ENCODE measurements around the gene KIAA1755.

KIAA1755 gene

DNA sequence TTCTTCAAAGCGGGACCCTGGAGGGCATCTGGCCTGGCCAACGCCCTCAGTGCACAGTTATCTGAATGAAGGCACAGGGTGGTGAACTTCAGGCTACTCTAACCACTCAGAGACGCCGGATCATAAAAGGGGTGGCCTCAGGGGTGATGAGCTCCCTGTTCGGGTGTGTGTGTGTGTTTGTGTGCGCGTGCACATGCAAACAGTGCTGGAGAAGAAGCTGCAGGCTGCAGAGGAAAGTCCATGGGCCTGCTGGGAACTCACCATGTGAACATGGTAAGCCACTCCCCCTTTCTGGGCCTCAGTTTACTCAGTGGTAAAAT lies 42.0 kb downstream of the KIAA1755 start:
- no peak overlapping the region for H3K27ac ChIP-seq
- no peaks in the 10 kb centered on the region for H3K9me3 ChIP-seq (ENCODE audit: control insufficient read depth, low read length)
- H3K79me2 ChIP-seq = no peaks in the 10 kb centered on the region
- H2AFZ ChIP-seq = no peak overlapping the region
- no peaks in the 10 kb centered on the region for H3K4me1 ChIP-seq
- H3K27me3 ChIP-seq (ENCODE audit: control insufficient read depth, insufficient read depth, low read length) = no peaks in the 10 kb centered on the region
- H3K4me3 ChIP-seq (ENCODE audit: low read depth, low read length) = no peak overlapping the region
- TF ChIP-seq, protein P1, sequence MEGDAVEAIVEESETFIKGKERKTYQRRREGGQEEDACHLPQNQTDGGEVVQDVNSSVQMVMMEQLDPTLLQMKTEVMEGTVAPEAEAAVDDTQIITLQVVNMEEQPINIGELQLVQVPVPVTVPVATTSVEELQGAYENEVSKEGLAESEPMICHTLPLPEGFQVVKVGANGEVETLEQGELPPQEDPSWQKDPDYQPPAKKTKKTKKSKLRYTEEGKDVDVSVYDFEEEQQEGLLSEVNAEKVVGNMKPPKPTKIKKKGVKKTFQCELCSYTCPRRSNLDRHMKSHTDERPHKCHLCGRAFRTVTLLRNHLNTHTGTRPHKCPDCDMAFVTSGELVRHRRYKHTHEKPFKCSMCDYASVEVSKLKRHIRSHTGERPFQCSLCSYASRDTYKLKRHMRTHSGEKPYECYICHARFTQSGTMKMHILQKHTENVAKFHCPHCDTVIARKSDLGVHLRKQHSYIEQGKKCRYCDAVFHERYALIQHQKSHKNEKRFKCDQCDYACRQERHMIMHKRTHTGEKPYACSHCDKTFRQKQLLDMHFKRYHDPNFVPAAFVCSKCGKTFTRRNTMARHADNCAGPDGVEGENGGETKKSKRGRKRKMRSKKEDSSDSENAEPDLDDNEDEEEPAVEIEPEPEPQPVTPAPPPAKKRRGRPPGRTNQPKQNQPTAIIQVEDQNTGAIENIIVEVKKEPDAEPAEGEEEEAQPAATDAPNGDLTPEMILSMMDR (IDR thresholded peaks at IDR 0.05) = no peak
- H3K36me3 ChIP-seq (ENCODE audit: control insufficient read depth, insufficient read depth, low read length) = no peaks in the 10 kb centered on the region
- H3K9ac ChIP-seq = no peak overlapping the region
- no peak overlapping the region for H3K4me2 ChIP-seq (ENCODE audit: low read length)

DNA sequence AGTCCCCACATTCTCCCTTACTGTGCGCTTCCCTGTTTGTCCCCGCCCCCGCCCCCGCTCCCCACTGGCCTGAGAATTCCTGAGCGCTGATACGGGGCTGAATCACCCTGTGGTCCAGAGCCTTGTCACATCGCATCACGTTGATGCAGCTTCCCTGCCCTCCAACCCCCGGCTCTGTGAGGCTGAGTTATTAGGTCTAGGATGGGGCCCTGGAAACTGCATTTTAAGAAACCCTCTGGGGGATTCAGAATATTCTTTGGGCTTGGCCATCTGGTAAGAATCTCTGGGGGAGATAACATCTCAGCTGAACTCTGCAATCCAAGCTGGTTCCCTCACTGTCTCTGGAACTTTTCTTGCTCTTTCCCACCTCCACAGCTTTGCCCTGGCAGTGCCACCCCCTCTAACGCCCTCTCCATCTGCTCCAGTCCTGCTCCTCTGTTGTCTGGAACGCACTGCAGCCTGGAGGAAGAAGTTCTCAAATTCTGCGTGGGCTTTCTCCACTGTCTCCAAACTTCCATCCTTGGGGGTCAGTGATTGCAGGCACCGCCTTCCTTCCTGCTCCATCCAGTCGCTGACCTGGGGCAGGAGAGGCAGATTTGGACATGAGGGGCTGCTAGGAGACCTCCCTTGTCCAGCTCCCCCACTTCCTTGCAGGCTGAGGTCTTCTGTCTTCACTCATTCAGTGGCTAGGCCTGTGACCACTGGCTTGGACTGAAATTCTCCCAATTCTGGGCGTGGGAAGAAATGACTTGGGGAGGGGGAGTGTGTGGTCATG lies 42.6 kb downstream of the KIAA1755 start:
- H3K4me2 ChIP-seq (ENCODE audit: low read length) = no peak overlapping the region
- H3K79me2 ChIP-seq = no peaks in the 10 kb centered on the region
- no peaks in the 10 kb centered on the region for H3K36me3 ChIP-seq (ENCODE audit: control insufficient read depth, insufficient read depth, low read length)
- no peaks in the 10 kb centered on the region for H3K27me3 ChIP-seq (ENCODE audit: control insufficient read depth, insufficient read depth, low read length)
- H3K4me3 ChIP-seq (ENCODE audit: low read depth, low read length) = no peak overlapping the region
- no peaks in the 10 kb centered on the region for H3K4me1 ChIP-seq
- no peaks in the 10 kb centered on the region for H3K9me3 ChIP-seq (ENCODE audit: control insufficient read depth, low read length)
- no peak overlapping the region for H2AFZ ChIP-seq
- TF ChIP-seq, protein P1 (IDR thresholded peaks at IDR 0.05) = no peak
- H3K9ac ChIP-seq = no peak overlapping the region
- no peak overlapping the region for H3K27ac ChIP-seq

DNA sequence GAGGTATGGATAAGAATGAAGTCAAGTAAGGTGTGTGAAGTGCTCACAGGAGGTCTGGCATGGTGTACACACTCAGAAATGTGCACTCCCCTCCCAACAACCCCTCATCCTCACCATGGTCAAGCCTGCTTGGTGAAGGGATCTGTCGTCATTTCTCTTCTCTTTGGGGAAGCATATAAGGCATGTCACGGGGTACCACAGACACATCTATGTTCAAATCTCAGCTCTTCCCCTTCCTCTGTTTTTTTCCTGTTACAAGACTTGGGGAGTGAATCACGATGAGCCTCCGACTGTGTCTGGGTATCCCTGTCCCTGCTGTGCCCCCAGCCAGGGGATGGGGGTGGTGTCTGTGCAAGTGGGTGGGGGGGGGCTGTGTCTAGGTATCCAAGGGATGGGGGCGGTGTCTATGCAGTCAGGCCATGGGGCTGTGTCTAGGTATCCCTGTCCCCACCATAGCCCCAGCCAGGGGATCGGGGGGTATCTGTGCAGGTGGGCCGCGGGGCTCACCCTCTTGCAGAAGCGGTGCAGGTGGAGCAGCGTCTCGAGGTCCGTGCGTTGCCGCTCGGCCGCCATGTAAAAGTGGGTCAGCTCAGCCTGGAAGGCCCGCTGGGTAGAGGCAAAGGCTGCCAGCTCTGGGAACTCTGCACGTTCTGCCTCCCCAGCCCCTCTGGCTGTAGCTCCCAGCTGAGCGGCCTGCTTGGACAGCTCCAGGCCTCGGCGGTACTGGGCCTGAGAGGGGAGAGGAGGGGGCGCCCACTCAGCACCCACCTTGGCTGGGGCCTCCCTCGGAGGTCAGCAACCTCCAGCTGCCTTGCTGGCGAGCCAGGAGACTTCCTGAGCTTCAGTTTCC lies 43.6 kb downstream of the KIAA1755 start:
- Histone ChIP-seq H3K4me2 (ENCODE audit: low read length) (no peak overlapping the region), H3K9ac (no peak overlapping the region), H3K4me3 (ENCODE audit: low read depth, low read length) (no peak overlapping the region), H3K9me3 (ENCODE audit: control insufficient read depth, low read length) (no peaks in the 10 kb centered on the region), H3K36me3 (ENCODE audit: control insufficient read depth, insufficient read depth, low read length) (no peaks in the 10 kb centered on the region), H3K79me2 (no peaks in the 10 kb centered on the region), H3K27me3 (ENCODE audit: control insufficient read depth, insufficient read depth, low read length) (no peaks in the 10 kb centered on the region), H3K4me1 (no peaks in the 10 kb centered on the region), H3K27ac (no peak overlapping the region), H2AFZ (no peak overlapping the region)
- TF ChIP-seq, protein P1 (IDR thresholded peaks at IDR 0.05) = no peak

DNA sequence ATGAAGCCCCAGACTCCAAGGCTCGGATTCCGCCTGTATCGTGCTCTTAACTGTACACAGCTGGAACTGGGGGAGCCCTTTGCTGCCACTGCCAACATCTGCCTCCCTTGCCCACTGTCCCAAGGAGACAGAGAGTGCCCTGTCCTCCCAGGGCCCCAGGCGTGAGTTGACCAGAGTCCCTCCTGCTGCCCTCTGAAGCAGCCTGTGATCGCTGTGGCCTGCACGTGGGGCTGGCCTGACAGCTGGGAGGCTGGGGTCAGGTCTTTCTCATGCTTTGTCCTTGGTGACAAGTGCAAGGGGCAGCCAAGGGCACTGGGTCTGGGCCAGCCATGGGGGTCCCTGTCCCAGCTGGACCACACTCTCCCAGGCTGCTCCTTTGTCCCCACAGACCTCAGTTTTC lies 44.3 kb downstream of the KIAA1755 start:
- Histone ChIP-seq H3K36me3 (ENCODE audit: control insufficient read depth, insufficient read depth, low read length) (no peaks in the 10 kb centered on the region), H3K9me3 (ENCODE audit: control insufficient read depth, low read length) (no peaks in the 10 kb centered on the region), H3K4me2 (ENCODE audit: low read length) (no peak overlapping the region), H2AFZ (no peak overlapping the region), H3K79me2 (no peaks in the 10 kb centered on the region), H3K9ac (no peak overlapping the region), H3K4me3 (ENCODE audit: low read depth, low read length) (no peak overlapping the region), H3K27ac (no peak overlapping the region), H3K4me1 (no peaks in the 10 kb centered on the region), H3K27me3 (ENCODE audit: control insufficient read depth, insufficient read depth, low read length) (no peaks in the 10 kb centered on the region)
- TF ChIP-seq, protein P1 (IDR thresholded peaks at IDR 0.05) = no peak
